Measurements from ENCODE around the gene SRRD.

The SRRD gene

GRCh38 chr22:26460202-26460601 is 23.5 kb upstream of the SRRD start:
- Histone ChIP-seq H3K27ac (ENCODE audit: low read length) (no peak overlapping the region), H3K27me3 (ENCODE audit: insufficient read depth, low read length) (no peaks in the 10 kb centered on the region), H3K36me3 (ENCODE audit: insufficient read depth, low read depth, low read length) (peaks cover 87% of the 10 kb centered on the region), H3K4me1 (ENCODE audit: insufficient read depth, low read length) (peaks cover 2% of the 10 kb centered on the region; the same call in 1 of the 2 replicates), H3K9ac (ENCODE audit: low read depth, low read length) (no peak overlapping the region), H3K9me3 (ENCODE audit: insufficient read depth, low read depth, low read length) (no peaks in the 10 kb centered on the region), H3K4me3 (ENCODE audit: low read length) (no peak overlapping the region)

GRCh38 chr22:26461188-26461810 is 22.4 kb upstream of the SRRD start:
- Histone ChIP-seq H3K9ac (ENCODE audit: low read depth, low read length) (no peak overlapping the region), H3K4me1 (ENCODE audit: insufficient read depth, low read length) (peaks cover 2% of the 10 kb centered on the region; the same call in 1 of the 2 replicates), H3K4me3 (ENCODE audit: low read length) (no peak overlapping the region), H3K9me3 (ENCODE audit: insufficient read depth, low read depth, low read length) (no peaks in the 10 kb centered on the region), H3K27ac (ENCODE audit: low read length) (no peak overlapping the region), H3K27me3 (ENCODE audit: insufficient read depth, low read length) (no peaks in the 10 kb centered on the region), H3K36me3 (ENCODE audit: insufficient read depth, low read depth, low read length) (peaks cover 92% of the 10 kb centered on the region)

- no peaks in the 10 kb centered on the region for H3K9me3 ChIP-seq (ENCODE audit: insufficient read depth, low read depth, low read length)
- H3K4me1 ChIP-seq (ENCODE audit: insufficient read depth, low read length), result peaks cover 2% of the 10 kb centered on the region; the same call in 1 of the 2 replicates
- no peak overlapping the region for H3K27ac ChIP-seq (ENCODE audit: low read length)
- H3K4me3 ChIP-seq (ENCODE audit: low read length), result no peak overlapping the region
- no peak overlapping the region for H3K9ac ChIP-seq (ENCODE audit: low read depth, low read length)
- no peaks in the 10 kb centered on the region for H3K27me3 ChIP-seq (ENCODE audit: insufficient read depth, low read length)
- H3K36me3 ChIP-seq (ENCODE audit: insufficient read depth, low read depth, low read length), result peaks cover 94% of the 10 kb centered on the region
Measured at GRCh38 chr22:26462051-26462450, 21.6 kb upstream of the SRRD start.

- H3K27ac ChIP-seq (ENCODE audit: low read length), result no peak overlapping the region
- no peak overlapping the region for H3K4me3 ChIP-seq (ENCODE audit: low read length)
- peaks cover 96% of the 10 kb centered on the region for H3K36me3 ChIP-seq (ENCODE audit: insufficient read depth, low read depth, low read length)
- no peaks in the 10 kb centered on the region for H3K27me3 ChIP-seq (ENCODE audit: insufficient read depth, low read length)
- H3K4me1 ChIP-seq (ENCODE audit: insufficient read depth, low read length), result peaks cover 2% of the 10 kb centered on the region; the same call in 1 of the 2 replicates
- H3K9ac ChIP-seq (ENCODE audit: low read depth, low read length), result no peak overlapping the region
- no peaks in the 10 kb centered on the region for H3K9me3 ChIP-seq (ENCODE audit: insufficient read depth, low read depth, low read length)
Measured at GRCh38 chr22:26462641-26463040, 21.0 kb upstream of the SRRD start.

- Histone ChIP-seq H3K9ac (ENCODE audit: low read depth, low read length) (no peak overlapping the region), H3K27me3 (ENCODE audit: insufficient read depth, low read length) (no peaks in the 10 kb centered on the region), H3K4me3 (ENCODE audit: low read length) (no peak overlapping the region), H3K4me1 (ENCODE audit: insufficient read depth, low read length) (peaks cover 2% of the 10 kb centered on the region; the same call in 1 of the 2 replicates), H3K9me3 (ENCODE audit: insufficient read depth, low read depth, low read length) (no peaks in the 10 kb centered on the region), H3K27ac (ENCODE audit: low read length) (no peak overlapping the region), H3K36me3 (ENCODE audit: insufficient read depth, low read depth, low read length) (peaks cover 96% of the 10 kb centered on the region)
Measured at GRCh38 chr22:26463101-26463661, 20.5 kb upstream of the SRRD start.

GRCh38 chr22:26463688-26464087 is 20.0 kb upstream of the SRRD start:
- no peak overlapping the region for H3K9ac ChIP-seq (ENCODE audit: low read depth, low read length)
- H3K27ac ChIP-seq (ENCODE audit: low read length), result no peak overlapping the region
- H3K36me3 ChIP-seq (ENCODE audit: insufficient read depth, low read depth, low read length), result peaks cover 96% of the 10 kb centered on the region
- H3K27me3 ChIP-seq (ENCODE audit: insufficient read depth, low read length), result no peaks in the 10 kb centered on the region
- no peaks in the 10 kb centered on the region for H3K9me3 ChIP-seq (ENCODE audit: insufficient read depth, low read depth, low read length)
- H3K4me1 ChIP-seq (ENCODE audit: insufficient read depth, low read length), result peaks cover 2% of the 10 kb centered on the region; the same call in 1 of the 2 replicates
- H3K4me3 ChIP-seq (ENCODE audit: low read length), result no peak overlapping the region

GRCh38 chr22:26464312-26464711 is 19.4 kb upstream of the SRRD start:
- H3K9ac ChIP-seq (ENCODE audit: low read depth, low read length), result no peak overlapping the region
- H3K36me3 ChIP-seq (ENCODE audit: insufficient read depth, low read depth, low read length), result peaks cover 96% of the 10 kb centered on the region
- no peaks in the 10 kb centered on the region for H3K27me3 ChIP-seq (ENCODE audit: insufficient read depth, low read length)
- H3K4me3 ChIP-seq (ENCODE audit: low read length), result no peak overlapping the region
- peaks cover 2% of the 10 kb centered on the region; the same call in 1 of the 2 replicates for H3K4me1 ChIP-seq (ENCODE audit: insufficient read depth, low read length)
- no peaks in the 10 kb centered on the region for H3K9me3 ChIP-seq (ENCODE audit: insufficient read depth, low read depth, low read length)
- no peak overlapping the region for H3K27ac ChIP-seq (ENCODE audit: low read length)

- H3K36me3 ChIP-seq (ENCODE audit: insufficient read depth, low read depth, low read length), result peaks cover 97% of the 10 kb centered on the region
Measured at GRCh38 chr22:26466196-26466595, 17.5 kb upstream of the SRRD start.

GRCh38 chr22:26470807-26471206 is 12.9 kb upstream of the SRRD start:
- peaks cover 98% of the 10 kb centered on the region for H3K36me3 ChIP-seq (ENCODE audit: insufficient read depth, low read depth, low read length)
- no peak overlapping the region for H3K27ac ChIP-seq (ENCODE audit: low read length)
- H3K9me3 ChIP-seq (ENCODE audit: insufficient read depth, low read depth, low read length), result no peaks in the 10 kb centered on the region
- no peaks in the 10 kb centered on the region for H3K4me1 ChIP-seq (ENCODE audit: insufficient read depth, low read length)
- H3K27me3 ChIP-seq (ENCODE audit: insufficient read depth, low read length), result no peaks in the 10 kb centered on the region
- H3K4me3 ChIP-seq (ENCODE audit: low read length), result no peak overlapping the region
- no peak overlapping the region for H3K9ac ChIP-seq (ENCODE audit: low read depth, low read length)

More at GRCh38 chr22:26466196-26466595, 17.5 kb upstream of the SRRD start:
- Histone ChIP-seq H3K4me1 (ENCODE audit: insufficient read depth, low read length) (peaks cover 2% of the 10 kb centered on the region; the same call in 1 of the 2 replicates), H3K4me3 (ENCODE audit: low read length) (no peak overlapping the region), H3K9me3 (ENCODE audit: insufficient read depth, low read depth, low read length) (no peaks in the 10 kb centered on the region), H3K27ac (ENCODE audit: low read length) (no peak overlapping the region), H3K27me3 (ENCODE audit: insufficient read depth, low read length) (no peaks in the 10 kb centered on the region), H3K9ac (ENCODE audit: low read depth, low read length) (no peak overlapping the region)

GRCh38 chr22:26471522-26471921 is 12.2 kb upstream of the SRRD start:
- Histone ChIP-seq H3K9ac (ENCODE audit: low read depth, low read length) (no peak overlapping the region), H3K27ac (ENCODE audit: low read length) (no peak overlapping the region), H3K9me3 (ENCODE audit: insufficient read depth, low read depth, low read length) (no peaks in the 10 kb centered on the region), H3K4me1 (ENCODE audit: insufficient read depth, low read length) (no peaks in the 10 kb centered on the region), H3K27me3 (ENCODE audit: insufficient read depth, low read length) (no peaks in the 10 kb centered on the region), H3K4me3 (ENCODE audit: low read length) (no peak overlapping the region), H3K36me3 (ENCODE audit: insufficient read depth, low read depth, low read length) (peaks cover 98% of the 10 kb centered on the region)

GRCh38 chr22:26474682-26475081 is 9.0 kb upstream of the SRRD start:
- H3K27me3 ChIP-seq (ENCODE audit: insufficient read depth, low read length), result no peaks in the 10 kb centered on the region
- peaks cover 97% of the 10 kb centered on the region for H3K36me3 ChIP-seq (ENCODE audit: insufficient read depth, low read depth, low read length)
- H3K27ac ChIP-seq (ENCODE audit: low read length), result no peak overlapping the region
- peaks cover 4% of the 10 kb centered on the region; the same call in 1 of the 2 replicates for H3K4me1 ChIP-seq (ENCODE audit: insufficient read depth, low read length)
- no peak overlapping the region for H3K4me3 ChIP-seq (ENCODE audit: low read length)
- H3K9ac ChIP-seq (ENCODE audit: low read depth, low read length), result no peak overlapping the region
- no peaks in the 10 kb centered on the region for H3K9me3 ChIP-seq (ENCODE audit: insufficient read depth, low read depth, low read length)

GRCh38 chr22:26476705-26477340 is 6.9 kb upstream of the SRRD start:
- Histone ChIP-seq H3K36me3 (ENCODE audit: insufficient read depth, low read depth, low read length) (peaks cover 95% of the 10 kb centered on the region), H3K4me3 (ENCODE audit: low read length) (no peak overlapping the region), H3K9ac (ENCODE audit: low read depth, low read length) (no peak overlapping the region), H3K27me3 (ENCODE audit: insufficient read depth, low read length) (no peaks in the 10 kb centered on the region), H3K4me1 (ENCODE audit: insufficient read depth, low read length) (peaks cover 4% of the 10 kb centered on the region; the same call in 1 of the 2 replicates), H3K9me3 (ENCODE audit: insufficient read depth, low read depth, low read length) (no peaks in the 10 kb centered on the region), H3K27ac (ENCODE audit: low read length) (no peak overlapping the region)

All from iPS-20b (cell line).